Astrocyte of the spinal cord (primary cell): ENCODE measurements around the gene SAMD7.
A peak's percentile ranks its signal among the peaks of the same experiment; 100 is the strongest.

Experiments used
- DNase-seq: peaks from one replicate; pipeline ENCODE4 v3.0.0; 2011; ENCODE audit warnings: low read depth, low spot score
- H3K4me3 ChIP-seq: 2 replicates; pipeline ENCODE4 v1.5.1; 2011; ENCODE audit warnings: low read depth, mild to moderate bottlenecking, low read length, moderate library complexity
- in situ Hi-C: cut with HindIII; loops from 2 replicates; pipeline ENCODE4 v1.10.0; 2017; ENCODE audit warnings: low sequenced_read_pairs
- TF ChIP-seq, protein P1 (sequence below): IDR thresholded peaks from 2 replicates; pipeline ENCODE4 v1.5.1; 2012; ENCODE audit warnings: low read depth, mild to moderate bottlenecking, low read length, inconsistent platforms

Gene SAMD7

DNA sequence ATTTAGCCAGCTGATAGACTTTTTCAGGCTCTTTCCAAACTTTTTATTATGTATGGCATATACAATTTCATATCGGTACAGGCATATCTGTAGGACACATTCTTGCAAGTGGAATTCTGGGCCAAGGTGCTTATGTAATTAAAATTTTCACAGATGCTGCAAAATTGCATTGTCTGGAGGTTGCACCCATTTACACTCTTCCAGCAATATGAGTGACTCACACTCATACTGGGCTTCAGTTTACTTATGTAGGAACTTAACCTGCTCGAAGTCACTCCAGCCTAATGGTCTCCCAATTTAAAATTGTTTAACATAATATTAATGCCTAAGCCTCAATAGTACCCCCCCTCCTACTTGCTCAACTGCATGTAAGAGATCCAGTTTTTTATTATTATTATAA, 44.0 kb downstream of the SAMD7 start:
- DNase-seq: no peak
- TF ChIP-seq, protein P1, sequence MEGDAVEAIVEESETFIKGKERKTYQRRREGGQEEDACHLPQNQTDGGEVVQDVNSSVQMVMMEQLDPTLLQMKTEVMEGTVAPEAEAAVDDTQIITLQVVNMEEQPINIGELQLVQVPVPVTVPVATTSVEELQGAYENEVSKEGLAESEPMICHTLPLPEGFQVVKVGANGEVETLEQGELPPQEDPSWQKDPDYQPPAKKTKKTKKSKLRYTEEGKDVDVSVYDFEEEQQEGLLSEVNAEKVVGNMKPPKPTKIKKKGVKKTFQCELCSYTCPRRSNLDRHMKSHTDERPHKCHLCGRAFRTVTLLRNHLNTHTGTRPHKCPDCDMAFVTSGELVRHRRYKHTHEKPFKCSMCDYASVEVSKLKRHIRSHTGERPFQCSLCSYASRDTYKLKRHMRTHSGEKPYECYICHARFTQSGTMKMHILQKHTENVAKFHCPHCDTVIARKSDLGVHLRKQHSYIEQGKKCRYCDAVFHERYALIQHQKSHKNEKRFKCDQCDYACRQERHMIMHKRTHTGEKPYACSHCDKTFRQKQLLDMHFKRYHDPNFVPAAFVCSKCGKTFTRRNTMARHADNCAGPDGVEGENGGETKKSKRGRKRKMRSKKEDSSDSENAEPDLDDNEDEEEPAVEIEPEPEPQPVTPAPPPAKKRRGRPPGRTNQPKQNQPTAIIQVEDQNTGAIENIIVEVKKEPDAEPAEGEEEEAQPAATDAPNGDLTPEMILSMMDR: no peak
- no peak overlapping the region for H3K4me3 ChIP-seq
- in situ Hi-C loops: no loop called here

DNA sequence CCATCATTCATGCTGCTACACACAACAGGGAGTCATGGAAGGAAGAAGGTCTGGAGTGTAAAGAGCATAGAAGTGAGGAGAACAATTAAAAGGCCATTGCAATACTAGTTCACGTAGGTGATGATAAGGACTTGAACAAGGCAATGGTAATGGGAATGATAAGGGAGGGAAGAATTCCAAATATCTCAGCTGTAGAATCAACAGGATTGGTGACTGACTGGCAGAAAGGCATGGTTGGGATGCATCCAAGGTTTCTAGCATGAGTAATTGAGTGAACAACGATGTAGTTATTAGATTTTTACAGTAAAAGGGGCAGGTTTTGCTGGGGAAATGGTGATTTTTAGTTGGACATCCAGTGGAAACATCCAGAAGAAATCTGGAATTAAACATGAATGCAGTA, 52.8 kb downstream of the SAMD7 start:
- TF ChIP-seq, protein P1: no peak
- H3K4me3 ChIP-seq: no peak overlapping the region
- in situ Hi-C loops: no loop called here
- no peak for DNase-seq

DNA sequence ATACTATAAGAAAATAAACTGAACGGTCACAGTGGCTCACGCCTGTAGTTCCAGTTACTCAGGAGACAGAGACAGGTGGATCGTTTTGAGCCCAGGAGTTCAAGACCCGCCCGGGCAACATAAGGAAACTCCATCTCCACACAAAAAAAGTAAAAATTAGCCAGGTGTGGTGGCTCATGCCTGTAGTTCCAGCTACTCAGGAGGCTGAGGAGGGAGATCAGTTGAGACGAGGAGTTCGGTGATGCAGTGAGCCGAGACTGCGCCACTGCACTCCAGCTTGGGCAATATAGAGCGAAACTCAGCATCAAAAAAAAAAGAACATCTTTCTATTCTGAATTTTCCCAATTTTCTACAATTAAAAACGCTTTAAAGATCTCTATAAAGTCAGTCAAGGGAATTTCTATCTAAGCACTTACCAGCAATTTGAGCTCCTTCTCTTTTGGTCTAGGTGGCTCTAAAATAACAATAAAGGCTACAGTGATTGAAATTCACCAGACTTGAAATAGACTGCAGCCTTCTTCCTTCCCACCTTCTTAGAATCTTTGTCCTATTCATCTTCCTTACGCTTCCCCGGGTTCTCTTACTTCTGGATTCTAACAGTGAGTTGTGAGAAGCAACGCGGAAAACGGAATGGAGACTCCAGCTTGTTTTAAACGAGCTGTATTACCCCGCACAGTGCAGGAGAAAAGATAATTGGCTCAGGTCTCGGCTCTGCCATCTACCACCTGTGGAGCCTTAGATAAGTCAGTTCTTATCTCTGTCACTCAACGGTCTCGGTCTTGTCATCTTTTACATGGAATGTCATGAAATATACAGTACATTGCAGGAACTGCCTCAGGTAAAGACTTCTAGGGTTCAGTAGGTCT, 54.4 kb downstream of the SAMD7 start:
- DNase-seq: no peak
- TF ChIP-seq, protein P1: no peak
- in situ Hi-C loops: no loop called here
- peak overlapping the region; percentile 91 for H3K4me3 ChIP-seq

DNA sequence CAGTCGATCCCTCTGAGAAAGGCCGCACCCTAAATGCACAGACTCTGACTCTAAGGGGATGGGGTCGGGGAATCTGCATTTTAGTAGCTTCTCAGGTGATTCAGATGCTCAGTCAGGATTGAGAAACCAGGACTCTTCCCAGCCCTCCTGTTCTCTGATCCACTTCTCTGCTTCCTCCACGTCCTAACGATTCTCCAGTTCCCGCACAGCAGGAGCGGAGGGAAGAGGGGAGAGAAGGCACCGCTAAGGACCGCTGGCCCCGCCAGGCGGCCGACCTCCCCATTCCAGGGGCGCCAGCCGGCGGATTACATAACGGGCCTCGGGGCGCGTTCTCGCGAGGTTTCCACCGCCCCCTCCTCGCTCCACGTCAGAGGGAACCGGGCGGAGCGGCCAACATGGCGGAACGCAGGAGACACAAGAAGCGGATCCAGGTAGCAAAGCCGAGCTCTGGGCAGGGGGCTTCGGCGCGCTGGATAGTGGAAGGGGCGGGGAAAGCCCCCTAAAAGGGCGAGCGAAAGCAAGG, 55.1 kb downstream of the SAMD7 start, which contains the start of gene SEC62:
TSS of gene SEC62 (plus strand) at position 380 of the 523 bp plus-strand sequence. CDS start at position 396, 16 bp downstream.
- TF ChIP-seq, protein P1: peak; percentile 47
- peak within 1 kb of the TSS; percentile 91 for H3K4me3 ChIP-seq
- peak; percentile 93 for DNase-seq
- in situ Hi-C loops: no loop called here

DNA sequence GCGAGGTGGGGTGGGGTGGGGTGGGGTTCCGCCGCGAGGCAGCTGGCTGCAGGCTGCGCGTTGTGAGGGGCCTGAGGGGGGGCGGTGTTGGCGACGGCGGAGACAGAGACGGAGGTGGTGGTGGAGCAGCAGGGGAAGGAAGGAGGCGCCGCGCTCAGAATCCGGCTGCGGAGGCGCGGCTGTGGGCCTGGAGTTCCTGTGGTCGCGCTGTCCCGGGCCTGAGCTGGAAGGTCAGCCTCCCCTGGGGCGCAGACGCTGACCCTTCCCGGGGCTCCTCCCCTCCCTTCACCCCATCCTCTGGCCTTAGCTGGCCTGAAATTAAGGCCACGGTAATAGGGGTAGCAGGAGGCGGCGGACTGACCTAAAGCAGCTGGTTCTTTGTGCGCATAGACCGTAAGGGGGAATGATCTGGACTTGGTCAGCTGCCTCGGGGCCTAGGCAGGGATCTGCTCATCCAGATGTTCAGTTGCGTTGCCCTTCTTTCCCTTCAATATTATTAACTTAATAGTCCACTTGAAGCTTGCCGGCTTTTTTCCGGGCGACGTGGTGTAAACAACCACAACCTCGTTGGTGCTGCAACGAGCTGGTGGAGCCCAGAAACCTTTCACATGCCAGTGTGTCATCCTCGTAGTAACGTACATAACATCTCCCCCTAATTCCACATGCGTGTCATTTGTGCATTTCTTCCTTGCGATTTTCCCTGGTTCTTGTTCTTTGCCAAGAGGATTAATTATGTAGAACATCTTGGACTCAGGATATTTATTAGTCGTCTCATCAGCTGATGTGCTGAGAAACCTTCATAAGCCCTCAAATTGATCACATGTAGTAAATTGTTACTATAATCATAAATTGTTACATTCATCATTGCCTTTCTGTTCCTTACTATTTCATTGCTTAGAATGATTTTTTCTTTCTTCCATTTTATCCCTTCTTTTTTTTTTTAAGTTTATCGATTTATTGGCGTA, 55.9 kb downstream of the SAMD7 start:
- TF ChIP-seq, protein P1: no peak
- peak overlapping the region; percentile 91 for H3K4me3 ChIP-seq
- peak; percentile 46 for DNase-seq
- in situ Hi-C loops: no loop called here

DNA sequence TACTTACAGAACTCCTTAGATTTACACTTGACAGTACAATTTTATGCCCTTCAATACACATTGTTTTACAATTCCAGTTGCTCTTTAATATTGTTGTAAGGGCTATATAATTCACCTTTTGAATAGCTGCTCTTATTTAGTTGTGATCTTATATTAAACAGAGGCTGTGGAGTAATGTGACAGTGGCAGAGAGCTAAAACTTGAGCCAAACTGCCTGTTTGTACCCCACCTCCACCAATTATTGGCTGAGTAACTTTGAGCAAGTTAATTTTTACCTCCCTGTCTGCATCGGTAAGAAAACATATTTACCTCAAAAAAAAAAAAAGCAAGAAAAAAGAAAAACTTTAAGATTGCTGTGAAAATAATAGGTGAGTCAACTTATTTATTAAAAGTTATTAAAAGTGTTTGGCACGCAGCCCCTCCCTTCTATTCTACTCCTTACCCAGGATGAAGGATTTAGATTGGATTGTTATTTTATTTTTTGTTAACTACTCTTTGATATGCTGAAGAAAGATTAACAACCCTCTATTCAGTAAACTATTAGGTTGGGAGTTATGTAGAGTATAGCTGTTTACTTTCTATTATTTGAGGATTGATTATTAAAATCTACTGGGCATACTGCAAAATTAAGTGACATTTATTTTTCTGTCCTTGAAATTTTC, 57.0 kb downstream of the SAMD7 start:
- TF ChIP-seq, protein P1: no peak
- in situ Hi-C loops: no loop called here

More for the DNA sequence above, 57.0 kb downstream of the SAMD7 start:
- H3K4me3 ChIP-seq: peak overlapping the region; percentile 1
- DNase-seq: no peak
